HepG2 (cell line): ENCODE measurements around the gene MTF1. TPM values are rescaled to one million over a fixed set of nuclear protein-coding genes. Genes with fewer than 3 reads are reported as not detected.

ENCODE experiments used
- ATAC-seq: fragments of 200-7000 bp; cut with Tn5 transposase; 3 replicates; pipeline ENCODE4 v1.9.1; 2020; ENCODE audit warnings: mild to moderate bottlenecking, moderate library complexity
- BruUV-seq: library from RNA; stranded (reverse); fragments of 400-500 nt; replicated peaks from 2 replicates; lab custom pipeline; 2021; lab: Mats Ljungman, UMichigan
- CTCF ChIA-PET: fragments of 300-600 bp; formaldehyde crosslinking; extraction: SDS; loops from one replicate; lab custom pipeline; 2021; ENCODE audit warnings: low total read pairs, inconsistent platforms, low intra/inter-chr PET ratio; lab: Yijun Ruan, JAX
- POLR2A ChIA-PET: fragments of 350-600 bp; sonication (Branson Sonifier 250); formaldehyde crosslinking; loops from one replicate; lab custom pipeline; 2020; ENCODE audit warnings: antibody characterized with exemption, inconsistent platforms; lab: Yijun Ruan, JAX
- DNase-seq: peaks from one replicate; pipeline ENCODE4 v3.0.0-alpha.2; 2015; ENCODE audit warnings: low spot score
- FAIRE-seq: peaks from 3 replicates; lab custom pipeline; 2011; peaks lifted over from hg19 to GRCh38; lab: Jason Lieb, UNC
- H2AFZ ChIP-seq: one replicate; pipeline ENCODE4 v1.6.1; 2011; ENCODE audit warnings: low read length, inconsistent platforms
- H3K27ac ChIP-seq: fragments of 300-600 bp; 3 replicates; pipeline ENCODE4 v1.8.0; 2011; ENCODE audit warnings: mixed run types, mild to moderate bottlenecking, mixed read lengths, low read length, inconsistent platforms; ENCODE audit not compliant: insufficient read depth; ENCODE audit errors: extremely low read length
- H3K27me3 ChIP-seq, 2 experiments: fragments of 200-600 bp in 1 of 2; 2 replicates in 1 of 2; 3 replicates in 1 of 2; pipeline versions ENCODE4 v1.6.0 to v1.8.0; 2011; ENCODE audit warnings: low read length in 2 of 2, mild to moderate bottlenecking in 2 of 2, moderate library complexity in 2 of 2, inconsistent platforms in 1 of 2; ENCODE audit not compliant: insufficient read depth in 2 of 2, control insufficient read depth in 1 of 2
- H3K36me3 ChIP-seq, 2 experiments: fragments of 200-600 bp in 1 of 2; replicated peaks in 1 of 2; 2 replicates in 1 of 2; 3 replicates in 1 of 2; pipeline versions ENCODE4 v1.5.1 to v1.8.0; 2011; ENCODE audit warnings: low read length in 2 of 2, inconsistent platforms in 1 of 2; ENCODE audit not compliant: insufficient read depth in 2 of 2, control insufficient read depth in 1 of 2
- H3K4me1 ChIP-seq: 2 replicates; pipeline ENCODE4 v1.5.1; 2012; ENCODE audit warnings: low read length, inconsistent platforms; ENCODE audit not compliant: insufficient read depth
- H3K4me2 ChIP-seq: 2 replicates; pipeline ENCODE4 v1.6.0; 2011; ENCODE audit warnings: low read depth, low read length, inconsistent platforms
- H3K4me3 ChIP-seq, 3 experiments: fragments of 200-600 bp in 1 of 3; sonication (generic), shearing (Covaris generic) in 1 of 3; replicated peaks in 1 of 3; 2 replicates each; pipeline ENCODE4 v1.5.1; 2011 to 2016; ENCODE audit warnings: low read length in 3 of 3, inconsistent platforms in 2 of 3, low read depth in 2 of 3, mild to moderate bottlenecking in 2 of 3, control low read depth in 1 of 3, mixed read lengths in 1 of 3; ENCODE audit not compliant: insufficient read depth in 1 of 3
- H3K79me2 ChIP-seq: one replicate; pipeline ENCODE4 v1.6.1; 2011; ENCODE audit warnings: low read length, inconsistent platforms; ENCODE audit not compliant: insufficient read depth
- H3K9ac ChIP-seq: 2 replicates; pipeline ENCODE4 v1.6.0; 2011; ENCODE audit warnings: mild to moderate bottlenecking, low read depth, low read length, inconsistent platforms; ENCODE audit not compliant: insufficient read depth
- H3K9me3 ChIP-seq: 2 replicates; pipeline ENCODE4 v1.5.1; 2012; ENCODE audit warnings: mild to moderate bottlenecking, low read length
- H4K20me1 ChIP-seq: 2 replicates; pipeline ENCODE4 v1.6.0; 2011; ENCODE audit warnings: inconsistent platforms, mild to moderate bottlenecking, low read length, moderate library complexity; ENCODE audit not compliant: insufficient read depth
- CERS6 ChIP-seq: sonication (generic); formaldehyde crosslinking; IDR thresholded peaks from 2 replicates; pipeline ENCODE4 v1.5.0; 2020; ENCODE audit warnings: missing genetic modification reagents
- SP2 ChIP-seq: sonication (generic); formaldehyde crosslinking; IDR thresholded peaks from 2 replicates; pipeline ENCODE4 v1.5.1; 2020; ENCODE audit warnings: mild to moderate bottlenecking, missing genetic modification reagents
- SRSF4 ChIP-seq: fragments of 200-400 bp; formaldehyde crosslinking; IDR thresholded peaks from one replicate; pipeline ENCODE4 v1.6.1; 2018; ENCODE audit warnings: mild to moderate bottlenecking, low read depth, low read length, moderate library complexity; ENCODE audit not compliant: poor library complexity, severe bottlenecking
- ZNF143 ChIP-seq: sonication (generic); formaldehyde crosslinking; IDR thresholded peaks from 2 replicates; pipeline ENCODE4 v1.4.0; 2020; ENCODE audit warnings: missing genetic modification reagents
- ZNF468 ChIP-seq: sonication (generic); formaldehyde crosslinking; IDR thresholded peaks from 2 replicates; pipeline ENCODE4 v1.8.0; 2022; ENCODE audit warnings: mild to moderate bottlenecking, moderate library complexity, missing genetic modification reagents
- ZNF569 ChIP-seq: sonication (generic); formaldehyde crosslinking; IDR thresholded peaks from 2 replicates; pipeline ENCODE4 v1.5.0; 2020; ENCODE audit warnings: mild to moderate bottlenecking, missing genetic modification reagents, moderate library complexity, borderline replicate concordance
- WGBS: methylation state at CpG from one replicate; pipeline ENCODE4 v1.1.6; 2017; ENCODE audit warnings: low lambda C conversion rate; 5-methylcytosine and 5-hydroxymethylcytosine counted together
- in situ Hi-C: cut with HindIII; loops from 2 replicates; pipeline ENCODE4 v1.10.0; 2017; ENCODE audit warnings: low pct_unique_long_range_greater_than_20kb; ENCODE audit not compliant: extremely low pct_ligation_motif_present
- intact Hi-C: fragments of 100-400 bp; cut with micrococcal nuclease; formaldehyde crosslinking; loops from one replicate; pipeline ENCODE4 v1.10.0; 2022; ENCODE audit not compliant: unreplicated experiment
- polyA plus RNA-seq, 8 experiments: library from polyadenylated mRNA; depleted of rRNA in 3 of 8; stranded (reverse) in 7 of 8; unstranded in 1 of 8; fragments of >200 nt; fragmentation: Illumina TruSeq in 4 of 8; extraction: Trizol in 4 of 8; gene quantifications; 2 replicates each; pipeline versions ENCODE4 v1.2.1 to v1.2.3, GENCODE V29; 2011 to 2016; ENCODE audit warnings: low read depth in 4 of 8, missing spikeins in 1 of 8, mixed read lengths in 1 of 8; ENCODE audit not compliant: insufficient read depth in 1 of 8
- total RNA-seq, 5 experiments: library from RNA; depleted of rRNA; stranded (reverse); fragments of >200 nt; fragmentation: Illumina TruSeq; extraction: Trizol; gene quantifications; 2 replicates each; pipeline ENCODE4 v1.2.3, GENCODE V29; 2016; ENCODE audit warnings: low read depth in 1 of 5
- TF ChIP-seq, protein P1 (sequence below): IDR thresholded peaks from 2 replicates; pipeline ENCODE4 v1.6.1; 2016; ENCODE audit warnings: missing compliant biosample characterization, missing genetic modification reagents, borderline replicate concordance
- TF ChIP-seq, protein P2 (sequence below): sonication (generic); formaldehyde crosslinking; IDR thresholded peaks from 2 replicates; pipeline ENCODE4 v1.4.0; 2020; ENCODE audit warnings: low read depth, mild to moderate bottlenecking, missing genetic modification reagents

MTF1 gene
- total and polyA plus RNA-seq, 2 of the 13 experiments (the other 11 are each of a cell fraction or from before 2014, with no cell fraction given), result 2.4 to 3.3 TPM

GRCh38 chr1:37828410-37829074, 30.9 kb downstream of the MTF1 start:
- CTCF ChIA-PET, result no interaction called here
- POLR2A ChIA-PET, result no interaction called here
- no peak for ATAC-seq

More at GRCh38 chr1:37828410-37829074, 30.9 kb downstream of the MTF1 start:
- Histone ChIP-seq H3K9me3 (no peaks in the 10 kb centered on the region), H3K36me3 (peaks cover 7 to 29% of the 10 kb centered on the region in 2 experiments; a peak in 3 of 5 replicates), H3K79me2 (no peaks in the 10 kb centered on the region), H3K4me1 (no peaks in the 10 kb centered on the region; the same call in 1 of the 2 replicates), H4K20me1 (no peaks in the 10 kb centered on the region), H3K27me3 (no peaks in the 10 kb centered on the region), H3K4me2 (no peak overlapping the region), H3K4me3 (no peak overlapping the region), H3K9ac (no peak overlapping the region), H3K27ac (no peak overlapping the region), H2AFZ (no peak overlapping the region)
- BruUV-seq, result no TSS peak
- DNase-seq, result no peak
- TF ChIP-seq ZNF468 (CRISPR knock-in tag), result no peak
- TF ChIP-seq ZNF143 (CRISPR knock-in tag), result no peak
- no peak for TF ChIP-seq SRSF4
- TF ChIP-seq, protein P1, sequence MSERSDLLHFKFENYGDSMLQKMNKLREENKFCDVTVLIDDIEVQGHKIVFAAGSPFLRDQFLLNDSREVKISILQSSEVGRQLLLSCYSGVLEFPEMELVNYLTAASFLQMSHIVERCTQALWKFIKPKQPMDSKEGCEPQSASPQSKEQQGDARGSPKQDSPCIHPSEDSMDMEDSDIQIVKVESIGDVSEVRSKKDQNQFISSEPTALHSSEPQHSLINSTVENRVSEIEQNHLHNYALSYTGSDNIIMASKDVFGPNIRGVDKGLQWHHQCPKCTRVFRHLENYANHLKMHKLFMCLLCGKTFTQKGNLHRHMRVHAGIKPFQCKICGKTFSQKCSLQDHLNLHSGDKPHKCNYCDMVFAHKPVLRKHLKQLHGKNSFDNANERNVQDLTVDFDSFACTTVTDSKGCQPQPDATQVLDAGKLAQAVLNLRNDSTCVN (CRISPR knock-in tag), result no peak
- TF ChIP-seq SP2, result no peak
- TF ChIP-seq, protein P2, sequence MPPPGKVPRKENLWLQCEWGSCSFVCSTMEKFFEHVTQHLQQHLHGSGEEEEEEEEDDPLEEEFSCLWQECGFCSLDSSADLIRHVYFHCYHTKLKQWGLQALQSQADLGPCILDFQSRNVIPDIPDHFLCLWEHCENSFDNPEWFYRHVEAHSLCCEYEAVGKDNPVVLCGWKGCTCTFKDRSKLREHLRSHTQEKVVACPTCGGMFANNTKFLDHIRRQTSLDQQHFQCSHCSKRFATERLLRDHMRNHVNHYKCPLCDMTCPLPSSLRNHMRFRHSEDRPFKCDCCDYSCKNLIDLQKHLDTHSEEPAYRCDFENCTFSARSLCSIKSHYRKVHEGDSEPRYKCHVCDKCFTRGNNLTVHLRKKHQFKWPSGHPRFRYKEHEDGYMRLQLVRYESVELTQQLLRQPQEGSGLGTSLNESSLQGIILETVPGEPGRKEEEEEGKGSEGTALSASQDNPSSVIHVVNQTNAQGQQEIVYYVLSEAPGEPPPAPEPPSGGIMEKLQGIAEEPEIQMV, result no peak
- no peak for TF ChIP-seq ZNF569 (CRISPR knock-in tag)
- no peak for TF ChIP-seq CERS6 (CRISPR knock-in tag)
- WGBS, result 94% methylated on average over 12 of the region's 12 CpGs
- intact Hi-C loops, result no loop called here
- in situ Hi-C loops, result no loop called here
- no peak for FAIRE-seq
